ENCODE data around the gene S100A4. TPM values are rescaled to one million over a fixed set of nuclear protein-coding genes. Genes with fewer than 3 reads are reported as not detected.

Gene S100A4
- total RNA-seq, 1 experiment from 2014 or later, result 22.7 TPM

GRCh38 chr1:153553096-153553495 lies 7.5 kb upstream of the S100A4 start:
- CTCF ChIA-PET, result interaction anchor here (0.7 to 5.7 kb wide), 15 partner anchors 9 to 81 kb away, joined by 3 to 52 read pairs (median 5); partner anchors contain the start of genes CHTOP, S100A13, S100A14 and S100A16
- DNase-seq (ENCODE audit: low spot score) (no peak), ATAC-seq (no peak)
- TF ChIP-seq ESRRA (CRISPR knock-in tag; IDR thresholded peaks at IDR 0.05; ENCODE audit: borderline replicate concordance) (no peak), KAT7 (CRISPR knock-in tag; IDR thresholded peaks at IDR 0.05; ENCODE audit: borderline replicate concordance) (no peak), SP1 (CRISPR knock-in tag; conservative IDR thresholded peaks at IDR 0.05) (no peak), ZBTB21 (CRISPR knock-in tag; IDR thresholded peaks at IDR 0.05; ENCODE audit: borderline replicate concordance) (no peak), TCF7 (CRISPR knock-in tag; IDR thresholded peaks at IDR 0.05; ENCODE audit: low read depth) (no peak), ZNF423 (CRISPR knock-in tag; IDR thresholded peaks at IDR 0.05) (no peak), SMAD4 (CRISPR knock-in tag; IDR thresholded peaks at IDR 0.05) (no peak), GTF2I (CRISPR knock-in tag; conservative IDR thresholded peaks at IDR 0.05) (no peak), ZNF219 (CRISPR knock-in tag; IDR thresholded peaks at IDR 0.05; ENCODE audit: borderline replicate concordance) (no peak), PRDM15 (CRISPR knock-in tag; IDR thresholded peaks at IDR 0.05) (no peak), ZNF121 (CRISPR knock-in tag; IDR thresholded peaks at IDR 0.05) (no peak)
- TF ChIP-seq, protein P1, sequence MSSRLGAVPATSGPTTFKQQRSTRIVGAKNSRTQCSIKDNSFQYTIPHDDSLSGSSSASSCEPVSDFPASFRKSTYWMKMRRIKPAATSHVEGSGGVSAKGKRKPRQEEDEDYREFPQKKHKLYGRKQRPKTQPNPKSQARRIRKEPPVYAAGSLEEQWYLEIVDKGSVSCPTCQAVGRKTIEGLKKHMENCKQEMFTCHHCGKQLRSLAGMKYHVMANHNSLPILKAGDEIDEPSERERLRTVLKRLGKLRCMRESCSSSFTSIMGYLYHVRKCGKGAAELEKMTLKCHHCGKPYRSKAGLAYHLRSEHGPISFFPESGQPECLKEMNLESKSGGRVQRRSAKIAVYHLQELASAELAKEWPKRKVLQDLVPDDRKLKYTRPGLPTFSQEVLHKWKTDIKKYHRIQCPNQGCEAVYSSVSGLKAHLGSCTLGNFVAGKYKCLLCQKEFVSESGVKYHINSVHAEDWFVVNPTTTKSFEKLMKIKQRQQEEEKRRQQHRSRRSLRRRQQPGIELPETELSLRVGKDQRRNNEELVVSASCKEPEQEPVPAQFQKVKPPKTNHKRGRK (CRISPR knock-in tag; IDR thresholded peaks at IDR 0.05; ENCODE audit: borderline replicate concordance), result no peak
- no peak overlapping the region for H3K4me3 Mint-ChIP-seq
- POLR2A ChIA-PET, result no interaction called here
- H3K27me3 Mint-ChIP-seq (ENCODE audit: low read depth), result no peaks in the 10 kb centered on the region; the same call in 1 of the 2 replicates
- H3K4me1 Mint-ChIP-seq, result peaks cover 29% of the 10 kb centered on the region
- H3K36me3 Mint-ChIP-seq, result no peaks in the 10 kb centered on the region
- no peaks in the 10 kb centered on the region for H3K9me3 Mint-ChIP-seq
- no peak overlapping the region for H3K27ac Mint-ChIP-seq

- TF ChIP-seq MAX (CRISPR knock-in tag; IDR thresholded peaks at IDR 0.05), result no peak
- TF ChIP-seq, protein P2, sequence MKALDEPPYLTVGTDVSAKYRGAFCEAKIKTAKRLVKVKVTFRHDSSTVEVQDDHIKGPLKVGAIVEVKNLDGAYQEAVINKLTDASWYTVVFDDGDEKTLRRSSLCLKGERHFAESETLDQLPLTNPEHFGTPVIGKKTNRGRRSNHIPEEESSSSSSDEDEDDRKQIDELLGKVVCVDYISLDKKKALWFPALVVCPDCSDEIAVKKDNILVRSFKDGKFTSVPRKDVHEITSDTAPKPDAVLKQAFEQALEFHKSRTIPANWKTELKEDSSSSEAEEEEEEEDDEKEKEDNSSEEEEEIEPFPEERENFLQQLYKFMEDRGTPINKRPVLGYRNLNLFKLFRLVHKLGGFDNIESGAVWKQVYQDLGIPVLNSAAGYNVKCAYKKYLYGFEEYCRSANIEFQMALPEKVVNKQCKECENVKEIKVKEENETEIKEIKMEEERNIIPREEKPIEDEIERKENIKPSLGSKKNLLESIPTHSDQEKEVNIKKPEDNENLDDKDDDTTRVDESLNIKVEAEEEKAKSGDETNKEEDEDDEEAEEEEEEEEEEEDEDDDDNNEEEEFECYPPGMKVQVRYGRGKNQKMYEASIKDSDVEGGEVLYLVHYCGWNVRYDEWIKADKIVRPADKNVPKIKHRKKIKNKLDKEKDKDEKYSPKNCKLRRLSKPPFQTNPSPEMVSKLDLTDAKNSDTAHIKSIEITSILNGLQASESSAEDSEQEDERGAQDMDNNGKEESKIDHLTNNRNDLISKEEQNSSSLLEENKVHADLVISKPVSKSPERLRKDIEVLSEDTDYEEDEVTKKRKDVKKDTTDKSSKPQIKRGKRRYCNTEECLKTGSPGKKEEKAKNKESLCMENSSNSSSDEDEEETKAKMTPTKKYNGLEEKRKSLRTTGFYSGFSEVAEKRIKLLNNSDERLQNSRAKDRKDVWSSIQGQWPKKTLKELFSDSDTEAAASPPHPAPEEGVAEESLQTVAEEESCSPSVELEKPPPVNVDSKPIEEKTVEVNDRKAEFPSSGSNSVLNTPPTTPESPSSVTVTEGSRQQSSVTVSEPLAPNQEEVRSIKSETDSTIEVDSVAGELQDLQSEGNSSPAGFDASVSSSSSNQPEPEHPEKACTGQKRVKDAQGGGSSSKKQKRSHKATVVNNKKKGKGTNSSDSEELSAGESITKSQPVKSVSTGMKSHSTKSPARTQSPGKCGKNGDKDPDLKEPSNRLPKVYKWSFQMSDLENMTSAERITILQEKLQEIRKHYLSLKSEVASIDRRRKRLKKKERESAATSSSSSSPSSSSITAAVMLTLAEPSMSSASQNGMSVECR (CRISPR knock-in tag; IDR thresholded peaks at IDR 0.05; ENCODE audit: borderline replicate concordance), result no peak
- TF ChIP-seq ZNF317 (CRISPR knock-in tag; IDR thresholded peaks at IDR 0.05; ENCODE audit: borderline replicate concordance, low read depth), result no peak
- TF ChIP-seq NFATC4 (CRISPR knock-in tag; IDR thresholded peaks at IDR 0.05), result no peak
- no peak for TF ChIP-seq FOXJ3 (CRISPR knock-in tag; IDR thresholded peaks at IDR 0.05; ENCODE audit: borderline replicate concordance)
- no peak for TF ChIP-seq ATF1 (CRISPR knock-in tag; IDR thresholded peaks at IDR 0.05)
- POLR2A ChIA-PET, result interaction anchor here (0.9 kb wide), 1 partner anchor 19 kb away, joined by 7 read pairs; no protein-coding TSS in a partner anchor
- no peaks in the 10 kb centered on the region for H3K36me3 Mint-ChIP-seq
- H3K27me3 Mint-ChIP-seq (ENCODE audit: low read depth), result no peaks in the 10 kb centered on the region; the same call in 1 of the 2 replicates
- CTCF ChIA-PET, result interaction anchor here (0.6 to 5.7 kb wide), 20 partner anchors 10 to 197 kb away, joined by 3 to 52 read pairs (median 4); partner anchors contain the start of genes CHTOP, S100A1, S100A13 and S100A14
- H3K27ac Mint-ChIP-seq, result no peak overlapping the region
- DNase-seq (ENCODE audit: low spot score), result peak; percentile 49
- H3K9me3 Mint-ChIP-seq, result no peaks in the 10 kb centered on the region
- no peak overlapping the region for H3K4me3 Mint-ChIP-seq
- peaks cover 37% of the 10 kb centered on the region for H3K4me1 Mint-ChIP-seq
- peak; percentile 83 for ATAC-seq
Measured at GRCh38 chr1:153552335-153552734, 6.7 kb upstream of the S100A4 start.

Measured in WTC11 (cell line).